Neuron (in vitro differentiated cells): Measurements from ENCODE around the gene STK36.

Experiments
- H2AFZ ChIP-seq: one replicate; pipeline ENCODE4 v1.6.1; 2013; ENCODE audit warnings: low read depth, mild to moderate bottlenecking, inconsistent platforms, low read length, moderate library complexity
- H3K27me3 ChIP-seq: one replicate; pipeline ENCODE4 v1.6.1; 2013; ENCODE audit warnings: low read length; ENCODE audit not compliant: insufficient read depth
- H3K36me3 ChIP-seq: one replicate; pipeline ENCODE4 v1.6.1; 2013; ENCODE audit warnings: low read length; ENCODE audit not compliant: insufficient read depth
- H3K4me1 ChIP-seq: one replicate; pipeline ENCODE4 v1.6.1; 2013; ENCODE audit warnings: low read length; ENCODE audit not compliant: insufficient read depth
- H3K4me3 ChIP-seq: 2 replicates; pipeline ENCODE4 v1.5.1; 2013; ENCODE audit warnings: mild to moderate bottlenecking, low read length, moderate library complexity
- H3K9me3 ChIP-seq: one replicate; pipeline ENCODE4 v1.6.1; 2013; ENCODE audit warnings: low read length

STK36 gene

GRCh38 chr2:218748741-218749441 is 77.0 kb downstream of the STK36 start:
- H2AFZ ChIP-seq, result no peak overlapping the region
- no peaks in the 10 kb centered on the region for H3K27me3 ChIP-seq
- H3K4me1 ChIP-seq, result peaks cover 11% of the 10 kb centered on the region
- H3K9me3 ChIP-seq, result no peaks in the 10 kb centered on the region
- no peak overlapping the region for H3K4me3 ChIP-seq
- peaks cover 88% of the 10 kb centered on the region for H3K36me3 ChIP-seq
